SK-N-SH (cell line): ENCODE data around the gene ANKRD39. TPM values are rescaled to one million over a fixed set of nuclear protein-coding genes. Genes with fewer than 3 reads are reported as not detected.

Experiments
- CTCF ChIA-PET: fragments of 300-600, 350-600 bp; formaldehyde crosslinking; extraction: SDS; loops from one replicate; lab custom pipeline; 2021; lab: Yijun Ruan, JAX
- POLR2A ChIA-PET: fragments of 350-600 bp; sonication (Branson Sonifier 250); formaldehyde crosslinking; extraction: SDS; loops from one replicate; lab custom pipeline; 2020; ENCODE audit warnings: antibody characterized with exemption, inconsistent platforms; lab: Yijun Ruan, JAX
- DNase-seq: peaks from one replicate; pipeline ENCODE4 v3.0.0; 2012
- H2AFZ ChIP-seq: fragments of 200-600 bp; sonication (generic); 2 replicates; pipeline ENCODE4 v1.8.1; 2016; ENCODE audit warnings: antibody characterized with exemption, mild to moderate bottlenecking, low read depth
- H3F3A ChIP-seq: fragments of 200-600 bp; sonication (generic); replicated peaks from 2 replicates; pipeline ENCODE3; 2016; ENCODE audit warnings: antibody characterized with exemption, mild to moderate bottlenecking; ENCODE audit not compliant: insufficient read depth
- H3K27ac ChIP-seq, 2 experiments: fragments of 200-500 bp in 1 of 2; fragments of 200-600 bp in 1 of 2; sonication (Bioruptor generic) in 1 of 2; sonication (generic), shearing (Covaris generic) in 1 of 2; 2 replicates each; pipeline versions ENCODE4 v1.5.1 to v1.6.1; 2014 to 2016; ENCODE audit warnings: low read depth in 2 of 2, inconsistent platforms in 1 of 2, low read length in 1 of 2, mild to moderate bottlenecking in 1 of 2, mixed read lengths in 1 of 2
- H3K27me3 ChIP-seq: fragments of 200-600 bp; sonication (generic), shearing (Covaris generic); 2 replicates; pipeline ENCODE4 v1.6.1; 2016; ENCODE audit warnings: mixed run types; ENCODE audit not compliant: insufficient read depth
- H3K36me3 ChIP-seq, 2 experiments: fragments of 200-500 bp in 1 of 2; fragments of 200-600 bp in 1 of 2; sonication (Bioruptor generic) in 1 of 2; sonication (generic) in 1 of 2; replicated peaks in 1 of 2; 2 replicates each; pipeline versions ENCODE3 to v1.5.1; 2014 to 2016; ENCODE audit warnings: low read length in 1 of 2, mild to moderate bottlenecking in 1 of 2; ENCODE audit not compliant: insufficient read depth in 2 of 2, control insufficient read depth in 1 of 2
- H3K4me1 ChIP-seq, 2 experiments: fragments of 200-500 bp in 1 of 2; fragments of 200-600 bp in 1 of 2; sonication (Bioruptor generic) in 1 of 2; sonication (generic), shearing (Covaris generic) in 1 of 2; 2 replicates each; pipeline versions ENCODE4 v1.5.1 to v1.6.1; 2014 to 2016; ENCODE audit warnings: low read depth in 1 of 2, low read length in 1 of 2, mixed run types in 1 of 2; ENCODE audit not compliant: insufficient read depth in 2 of 2, control insufficient read depth in 1 of 2
- H3K4me2 ChIP-seq: fragments of 200-600 bp; sonication (generic), shearing (Covaris generic); 2 replicates; pipeline ENCODE4 v1.6.1; 2017; ENCODE audit warnings: mixed run types
- H3K4me3 ChIP-seq, 2 experiments: fragments of 200-500 bp in 1 of 2; fragments of 200-600 bp in 1 of 2; sonication (Bioruptor generic) in 1 of 2; sonication (generic), shearing (Covaris generic) in 1 of 2; 2 replicates each; pipeline versions ENCODE4 v1.5.1 to v1.8.1; 2014 to 2016; ENCODE audit warnings: low read depth in 2 of 2, inconsistent platforms in 1 of 2, low read length in 1 of 2, mild to moderate bottlenecking in 1 of 2, mixed read lengths in 1 of 2, moderate library complexity in 1 of 2
- H3K79me2 ChIP-seq: fragments of 200-600 bp; sonication (generic); 2 replicates; pipeline ENCODE4 v1.8.1; 2017; ENCODE audit warnings: mild to moderate bottlenecking; ENCODE audit not compliant: insufficient read depth
- H3K9ac ChIP-seq: fragments of 200-600 bp; sonication (generic); 2 replicates; pipeline ENCODE4 v1.6.1; 2017; ENCODE audit warnings: mixed run types
- H3K9me2 ChIP-seq: fragments of 200-600 bp; sonication (generic); 2 replicates; pipeline ENCODE4 v1.6.1; 2017; ENCODE audit warnings: mixed run types
- H3K9me3 ChIP-seq: fragments of 200-600 bp; sonication (generic); 2 replicates; pipeline ENCODE4 v1.6.1; 2017; ENCODE audit warnings: mixed run types, mild to moderate bottlenecking, moderate library complexity
- H4K20me1 ChIP-seq: fragments of 200-600 bp; sonication (generic); 2 replicates; pipeline ENCODE4 v1.6.1; 2017; ENCODE audit warnings: mild to moderate bottlenecking, mixed run types; ENCODE audit not compliant: insufficient read depth
- CHD2 ChIP-seq: fragments of 150-350 bp; IDR thresholded peaks from 2 replicates; pipeline ENCODE4 v1.6.1; 2018; ENCODE audit warnings: low read length; ENCODE audit not compliant: partially characterized antibody
- ELF1 ChIP-seq: IDR thresholded peaks from 2 replicates; pipeline ENCODE4 v1.4.0; 2012
- EP300 ChIP-seq, 2 experiments: IDR thresholded peaks; 2 replicates each; pipeline versions ENCODE4 v1.4.0 to v1.6.1; 2012; ENCODE audit warnings: borderline replicate concordance in 1 of 2, low read depth in 1 of 2, low read length in 1 of 2
- EZH2phosphoT487 ChIP-seq: fragments of 200-600 bp; sonication (generic); IDR thresholded peaks from 2 replicates; pipeline ENCODE4 v1.6.1; 2017; ENCODE audit warnings: low read depth, mixed run types, mild to moderate bottlenecking, antibody characterized with exemption, moderate library complexity, borderline replicate concordance
- FOSL2 ChIP-seq: IDR thresholded peaks from 2 replicates; pipeline ENCODE4 v1.4.0; 2012; ENCODE audit warnings: low read depth, mild to moderate bottlenecking, moderate library complexity, borderline replicate concordance
- MXI1 ChIP-seq: IDR thresholded peaks from 2 replicates; pipeline ENCODE4 v1.6.1; 2012; ENCODE audit warnings: mild to moderate bottlenecking, low read depth, low read length, improper control_type of control experiment
- NRF1 ChIP-seq: IDR thresholded peaks from 2 replicates; pipeline ENCODE4 v1.6.1; 2012; ENCODE audit warnings: low read depth, mild to moderate bottlenecking, low read length
- POLR2AphosphoS5 ChIP-seq: IDR thresholded peaks from 2 replicates; pipeline ENCODE4 v1.6.1; 2012; ENCODE audit warnings: low read depth, low read length
- RAD21 ChIP-seq: IDR thresholded peaks from 2 replicates; pipeline ENCODE4 v1.6.1; 2012; ENCODE audit warnings: mild to moderate bottlenecking, low read length
- RCOR1 ChIP-seq: fragments of 150-350 bp; IDR thresholded peaks from 2 replicates; pipeline ENCODE4 v1.6.1; 2017; ENCODE audit warnings: antibody characterized with exemption, low read length
- RFX5 ChIP-seq: IDR thresholded peaks from 2 replicates; pipeline ENCODE4 v1.6.1; 2012; ENCODE audit warnings: mild to moderate bottlenecking, improper control_type of control experiment, low read length
- RXRA ChIP-seq: IDR thresholded peaks from 2 replicates; pipeline ENCODE4 v1.4.0; 2012; ENCODE audit warnings: low read depth, mild to moderate bottlenecking, borderline replicate concordance
- SIN3A ChIP-seq: IDR thresholded peaks from 2 replicates; pipeline ENCODE4 v1.6.1; 2012; ENCODE audit warnings: low read depth, mild to moderate bottlenecking, low read length, moderate library complexity, borderline replicate concordance
- TAF1 ChIP-seq: IDR thresholded peaks from 2 replicates; pipeline ENCODE4 v1.6.1; 2012; ENCODE audit warnings: low read depth, mild to moderate bottlenecking, low read length, moderate library complexity, borderline replicate concordance
- TEAD4 ChIP-seq: IDR thresholded peaks from 2 replicates; pipeline ENCODE4 v1.4.0; 2012; ENCODE audit warnings: mild to moderate bottlenecking, borderline replicate concordance; ENCODE audit not compliant: insufficient read depth
- WGBS: methylation state at CpG from one replicate; pipeline ENCODE4 v1.1.6; 2017; ENCODE audit warnings: low lambda C conversion rate; 5-methylcytosine and 5-hydroxymethylcytosine counted together
- polyA plus RNA-seq, 3 experiments: library from polyadenylated mRNA; depleted of rRNA; stranded (reverse); fragments of >200 nt; gene quantifications; 2 replicates each; pipeline ENCODE4 v1.2.3, GENCODE V29; 2012
- TF ChIP-seq, protein P1 (sequence below): IDR thresholded peaks from 2 replicates; pipeline ENCODE4 v1.4.0; 2012; ENCODE audit warnings: low read depth, borderline replicate concordance
- TF ChIP-seq, protein P2 (sequence below): IDR thresholded peaks from 2 replicates; pipeline ENCODE4 v1.4.0; 2012; ENCODE audit warnings: low read depth
- TF ChIP-seq, protein P3 (sequence below): IDR thresholded peaks from 2 replicates; pipeline ENCODE4 v1.6.1; 2012; ENCODE audit warnings: mild to moderate bottlenecking, low read depth, low read length, moderate library complexity
- TF ChIP-seq, protein P4 (sequence below): IDR thresholded peaks from 2 replicates; pipeline ENCODE4; 2012

Gene ANKRD39
- polyA plus RNA-seq, 1 of the 3 experiments (the other 2 are of a cell fraction): 11.8 TPM

DNA sequence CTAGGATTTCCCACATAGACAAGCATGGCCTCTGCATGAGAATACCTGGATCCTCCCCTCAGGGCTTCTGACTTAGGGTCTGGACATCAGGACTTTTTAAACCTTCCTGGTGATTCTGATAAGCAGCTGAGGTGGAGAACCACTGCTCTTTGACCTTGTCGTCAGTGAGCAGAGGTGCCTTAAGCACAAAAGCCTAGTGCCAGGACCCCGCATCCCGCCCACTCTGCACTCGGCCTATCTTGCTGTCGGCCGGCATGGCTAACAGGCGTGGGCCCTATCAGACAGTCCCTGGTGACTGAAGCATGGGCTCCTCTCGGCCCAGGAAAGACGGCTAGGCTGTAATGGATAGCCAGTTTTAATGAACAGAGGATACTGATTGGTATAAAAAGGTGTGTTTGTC lies 20.2 kb downstream of the ANKRD39 start:
- H3K27me3 ChIP-seq: no peaks in the 10 kb centered on the region
- H3K9me2 ChIP-seq: no peaks in the 10 kb centered on the region
- no peak for TF ChIP-seq NRF1
- no peak for TF ChIP-seq MXI1
- no peak for TF ChIP-seq CHD2
- no peak for TF ChIP-seq RFX5
- no peak for TF ChIP-seq TAF1
- TF ChIP-seq, protein P1, sequence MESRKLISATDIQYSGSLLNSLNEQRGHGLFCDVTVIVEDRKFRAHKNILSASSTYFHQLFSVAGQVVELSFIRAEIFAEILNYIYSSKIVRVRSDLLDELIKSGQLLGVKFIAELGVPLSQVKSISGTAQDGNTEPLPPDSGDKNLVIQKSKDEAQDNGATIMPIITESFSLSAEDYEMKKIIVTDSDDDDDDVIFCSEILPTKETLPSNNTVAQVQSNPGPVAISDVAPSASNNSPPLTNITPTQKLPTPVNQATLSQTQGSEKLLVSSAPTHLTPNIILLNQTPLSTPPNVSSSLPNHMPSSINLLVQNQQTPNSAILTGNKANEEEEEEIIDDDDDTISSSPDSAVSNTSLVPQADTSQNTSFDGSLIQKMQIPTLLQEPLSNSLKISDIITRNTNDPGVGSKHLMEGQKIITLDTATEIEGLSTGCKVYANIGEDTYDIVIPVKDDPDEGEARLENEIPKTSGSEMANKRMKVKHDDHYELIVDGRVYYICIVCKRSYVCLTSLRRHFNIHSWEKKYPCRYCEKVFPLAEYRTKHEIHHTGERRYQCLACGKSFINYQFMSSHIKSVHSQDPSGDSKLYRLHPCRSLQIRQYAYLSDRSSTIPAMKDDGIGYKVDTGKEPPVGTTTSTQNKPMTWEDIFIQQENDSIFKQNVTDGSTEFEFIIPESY: no peak
- no peak for TF ChIP-seq RCOR1
- no peak for TF ChIP-seq EZH2phosphoT487
- TF ChIP-seq EP300 (IDR thresholded peaks at IDR 0.05; ENCODE audit: borderline replicate concordance in 1 of 2, low read depth in 1 of 2, low read length in 1 of 2): no peak
- no peak for TF ChIP-seq SIN3A
- TF ChIP-seq, protein P2, sequence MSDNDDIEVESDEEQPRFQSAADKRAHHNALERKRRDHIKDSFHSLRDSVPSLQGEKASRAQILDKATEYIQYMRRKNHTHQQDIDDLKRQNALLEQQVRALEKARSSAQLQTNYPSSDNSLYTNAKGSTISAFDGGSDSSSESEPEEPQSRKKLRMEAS: no peak
- no peak for TF ChIP-seq RAD21
- no peak for TF ChIP-seq RXRA
- no peak for TF ChIP-seq POLR2AphosphoS5
- TF ChIP-seq TEAD4: no peak
- TF ChIP-seq, protein P3, sequence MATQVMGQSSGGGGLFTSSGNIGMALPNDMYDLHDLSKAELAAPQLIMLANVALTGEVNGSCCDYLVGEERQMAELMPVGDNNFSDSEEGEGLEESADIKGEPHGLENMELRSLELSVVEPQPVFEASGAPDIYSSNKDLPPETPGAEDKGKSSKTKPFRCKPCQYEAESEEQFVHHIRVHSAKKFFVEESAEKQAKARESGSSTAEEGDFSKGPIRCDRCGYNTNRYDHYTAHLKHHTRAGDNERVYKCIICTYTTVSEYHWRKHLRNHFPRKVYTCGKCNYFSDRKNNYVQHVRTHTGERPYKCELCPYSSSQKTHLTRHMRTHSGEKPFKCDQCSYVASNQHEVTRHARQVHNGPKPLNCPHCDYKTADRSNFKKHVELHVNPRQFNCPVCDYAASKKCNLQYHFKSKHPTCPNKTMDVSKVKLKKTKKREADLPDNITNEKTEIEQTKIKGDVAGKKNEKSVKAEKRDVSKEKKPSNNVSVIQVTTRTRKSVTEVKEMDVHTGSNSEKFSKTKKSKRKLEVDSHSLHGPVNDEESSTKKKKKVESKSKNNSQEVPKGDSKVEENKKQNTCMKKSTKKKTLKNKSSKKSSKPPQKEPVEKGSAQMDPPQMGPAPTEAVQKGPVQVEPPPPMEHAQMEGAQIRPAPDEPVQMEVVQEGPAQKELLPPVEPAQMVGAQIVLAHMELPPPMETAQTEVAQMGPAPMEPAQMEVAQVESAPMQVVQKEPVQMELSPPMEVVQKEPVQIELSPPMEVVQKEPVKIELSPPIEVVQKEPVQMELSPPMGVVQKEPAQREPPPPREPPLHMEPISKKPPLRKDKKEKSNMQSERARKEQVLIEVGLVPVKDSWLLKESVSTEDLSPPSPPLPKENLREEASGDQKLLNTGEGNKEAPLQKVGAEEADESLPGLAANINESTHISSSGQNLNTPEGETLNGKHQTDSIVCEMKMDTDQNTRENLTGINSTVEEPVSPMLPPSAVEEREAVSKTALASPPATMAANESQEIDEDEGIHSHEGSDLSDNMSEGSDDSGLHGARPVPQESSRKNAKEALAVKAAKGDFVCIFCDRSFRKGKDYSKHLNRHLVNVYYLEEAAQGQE: no peak
- no peak for TF ChIP-seq ELF1
- TF ChIP-seq, protein P4, sequence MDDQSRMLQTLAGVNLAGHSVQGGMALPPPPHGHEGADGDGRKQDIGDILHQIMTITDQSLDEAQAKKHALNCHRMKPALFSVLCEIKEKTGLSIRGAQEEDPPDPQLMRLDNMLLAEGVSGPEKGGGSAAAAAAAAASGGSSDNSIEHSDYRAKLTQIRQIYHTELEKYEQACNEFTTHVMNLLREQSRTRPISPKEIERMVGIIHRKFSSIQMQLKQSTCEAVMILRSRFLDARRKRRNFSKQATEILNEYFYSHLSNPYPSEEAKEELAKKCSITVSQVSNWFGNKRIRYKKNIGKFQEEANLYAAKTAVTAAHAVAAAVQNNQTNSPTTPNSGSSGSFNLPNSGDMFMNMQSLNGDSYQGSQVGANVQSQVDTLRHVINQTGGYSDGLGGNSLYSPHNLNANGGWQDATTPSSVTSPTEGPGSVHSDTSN: no peak
- TF ChIP-seq FOSL2: no peak
- H3K27ac ChIP-seq: no peak overlapping the region
- H3K4me1 ChIP-seq: peaks cover 0 to 7% of the 10 kb centered on the region in 2 experiments; a peak in 1 of 4 replicates
- POLR2A ChIA-PET: no interaction called here
- no peak for DNase-seq
- no peaks in the 10 kb centered on the region for H3K79me2 ChIP-seq
- H3K9ac ChIP-seq: no peak overlapping the region
- no peak overlapping the region for H3K4me3 ChIP-seq
- 94% methylated on average over 6 of the region's 9 CpGs for WGBS
- CTCF ChIA-PET: interaction anchor here (0.6 to 2.8 kb wide), 3 partner anchors 18 to 114 kb away, joined by 3 to 9 read pairs (median 6); partner anchors contain the start of gene ANKRD39
- no peaks in the 10 kb centered on the region for H4K20me1 ChIP-seq
- peaks cover 3 to 21% of the 10 kb centered on the region in 2 experiments for H3K36me3 ChIP-seq
- no peaks in the 10 kb centered on the region for H3F3A ChIP-seq
- H2AFZ ChIP-seq: no peak overlapping the region
- H3K9me3 ChIP-seq: no peaks in the 10 kb centered on the region
- H3K4me2 ChIP-seq: no peak overlapping the region
